ENCODE data around the gene GATM.

The GATM gene

DNA sequence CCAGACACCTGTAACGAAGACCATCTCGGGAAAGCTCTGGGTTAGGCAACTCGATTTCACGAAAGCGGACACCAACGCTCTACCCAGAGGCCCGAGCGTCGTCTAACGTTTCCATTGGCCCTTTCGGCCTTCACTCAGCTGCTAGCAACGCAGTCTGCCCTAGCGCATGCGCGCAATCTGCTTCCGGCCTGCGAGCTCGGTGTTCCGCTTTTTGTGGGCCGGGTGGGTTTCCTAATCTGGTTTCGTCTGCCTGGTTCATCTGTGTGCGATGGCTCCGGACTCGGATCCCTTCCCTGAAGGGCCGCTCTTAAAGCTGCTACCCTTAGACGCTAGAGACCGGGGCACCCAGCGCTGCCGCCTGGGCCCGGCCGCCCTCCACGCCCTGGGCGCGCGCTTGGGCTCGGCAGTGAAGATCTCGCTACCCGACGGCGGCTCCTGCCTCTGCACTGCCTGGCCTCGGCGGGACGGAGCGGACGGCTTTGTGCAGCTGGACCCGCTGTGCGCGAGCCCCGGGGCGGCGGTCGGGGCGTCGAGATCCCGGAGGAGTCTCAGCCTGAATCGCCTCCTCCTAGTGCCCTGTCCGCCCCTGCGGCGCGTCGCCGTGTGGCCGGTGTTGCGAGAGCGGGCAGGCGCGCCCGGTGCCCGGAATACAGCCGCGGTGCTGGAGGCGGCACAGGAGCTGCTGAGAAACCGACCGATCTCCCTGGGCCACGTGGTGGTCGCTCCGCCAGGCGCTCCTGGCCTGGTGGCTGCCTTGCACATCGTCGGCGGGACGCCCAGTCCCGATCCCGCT is 24.0 kb upstream of the GATM start:
- peak overlapping the region; percentile 74 for H3K27ac ChIP-seq (ENCODE audit: low read depth, low read length)
- under 1% methylated on average over 84 of the region's 84 CpGs for WGBS
- H3K4me3 ChIP-seq (ENCODE audit: low read length): peak overlapping the region; percentile 87
- H3K4me1 ChIP-seq (ENCODE audit: insufficient read depth, low read length): peaks cover 12% of the 10 kb centered on the region; the same call in 1 of the 2 replicates
- H3K27me3 ChIP-seq (ENCODE audit: insufficient read depth, low read length): no peaks in the 10 kb centered on the region
- no peaks in the 10 kb centered on the region for H3K9me3 ChIP-seq (ENCODE audit: insufficient read depth, low read depth, low read length)
- peak overlapping the region; percentile 91 for H3K9ac ChIP-seq (ENCODE audit: low read depth, low read length)
- peaks cover 27% of the 10 kb centered on the region for H3K36me3 ChIP-seq (ENCODE audit: insufficient read depth, low read length)

DNA sequence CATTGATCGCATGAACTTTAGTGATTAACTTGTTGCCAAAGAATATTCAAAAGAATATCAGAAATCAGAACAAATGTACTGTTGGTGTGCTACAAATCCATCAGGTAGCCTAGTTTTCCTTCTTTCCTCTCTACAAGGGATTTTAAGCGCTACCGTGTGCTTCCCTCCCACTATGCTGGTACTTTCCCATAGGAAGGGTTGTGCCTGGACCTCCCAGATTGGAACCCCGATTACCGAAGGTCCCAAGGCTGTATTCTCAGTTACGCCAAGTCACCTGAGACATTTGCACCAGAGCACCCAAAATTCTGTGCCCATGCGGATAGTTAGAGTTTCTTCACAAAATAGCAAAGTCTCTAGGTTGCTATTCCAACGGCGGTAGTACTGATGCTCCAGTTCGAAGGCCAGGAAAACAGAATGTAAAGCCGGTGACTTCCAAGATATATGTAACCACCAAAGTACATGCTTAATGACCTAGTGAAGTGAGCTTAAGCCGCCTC is 23.4 kb upstream of the GATM start:
- peaks cover 12% of the 10 kb centered on the region; the same call in 1 of the 2 replicates for H3K4me1 ChIP-seq (ENCODE audit: insufficient read depth, low read length)
- no peaks in the 10 kb centered on the region for H3K27me3 ChIP-seq (ENCODE audit: insufficient read depth, low read length)
- H3K4me3 ChIP-seq (ENCODE audit: low read length): peak overlapping the region; percentile 87
- peak overlapping the region; percentile 49; the same call in 1 of the 2 replicates for H3K27ac ChIP-seq (ENCODE audit: low read depth, low read length)
- peaks cover 20% of the 10 kb centered on the region for H3K36me3 ChIP-seq (ENCODE audit: insufficient read depth, low read length)
- 5% methylated on average over 12 of the region's 12 CpGs for WGBS
- no peaks in the 10 kb centered on the region for H3K9me3 ChIP-seq (ENCODE audit: insufficient read depth, low read depth, low read length)
- peak overlapping the region; percentile 71 for H3K9ac ChIP-seq (ENCODE audit: low read depth, low read length)

DNA sequence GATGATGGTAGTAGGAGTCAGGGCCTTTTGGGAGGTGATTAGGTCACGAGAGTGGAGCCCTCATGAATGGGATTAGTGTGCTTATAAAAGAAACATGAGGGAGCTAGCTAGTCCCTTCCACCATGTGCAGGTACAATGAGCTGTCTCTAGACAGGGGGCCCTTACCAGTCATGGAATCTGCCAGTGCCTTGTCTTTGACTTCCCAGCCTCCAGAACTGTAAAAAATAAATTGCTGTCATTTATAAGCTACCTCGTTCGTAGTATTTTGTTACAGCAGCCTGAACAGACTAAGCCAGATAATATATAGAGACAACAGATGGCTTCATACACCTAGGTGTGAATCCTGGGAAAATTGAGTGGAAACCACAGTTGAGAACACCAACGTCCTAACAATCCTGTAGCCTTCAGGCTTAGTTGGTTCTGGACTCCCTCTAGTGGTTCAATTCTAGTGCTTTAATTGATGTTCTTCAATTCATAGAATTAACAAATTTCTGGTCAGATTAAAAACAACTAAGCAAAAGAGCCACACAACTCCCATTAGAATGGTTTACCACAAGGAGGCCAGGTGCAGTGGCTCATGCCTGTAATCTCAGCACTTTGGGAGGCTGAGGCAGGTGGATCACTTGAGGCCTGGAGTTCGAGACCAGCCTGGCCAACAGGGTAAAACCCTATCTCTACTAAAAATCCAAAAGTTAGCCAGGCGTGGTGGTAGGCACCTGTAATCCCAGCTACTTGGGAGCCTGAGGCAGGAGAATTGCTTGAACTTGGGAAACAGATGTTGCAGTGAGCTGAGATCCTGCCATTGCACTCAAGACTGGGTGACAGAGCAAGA is 21.3 kb upstream of the GATM start:
- H3K36me3 ChIP-seq (ENCODE audit: insufficient read depth, low read length): no peaks in the 10 kb centered on the region
- H3K9me3 ChIP-seq (ENCODE audit: insufficient read depth, low read depth, low read length): no peaks in the 10 kb centered on the region
- H3K4me1 ChIP-seq (ENCODE audit: insufficient read depth, low read length): peaks cover 12% of the 10 kb centered on the region; the same call in 1 of the 2 replicates
- peaks cover 13% of the 10 kb centered on the region; the same call in 1 of the 2 replicates for H3K27me3 ChIP-seq (ENCODE audit: insufficient read depth, low read length)
- no peak overlapping the region for H3K4me3 ChIP-seq (ENCODE audit: low read length)
- 66% methylated on average over 5 of the region's 6 CpGs for WGBS
- no peak overlapping the region for H3K9ac ChIP-seq (ENCODE audit: low read depth, low read length)
- no peak overlapping the region for H3K27ac ChIP-seq (ENCODE audit: low read depth, low read length)

DNA sequence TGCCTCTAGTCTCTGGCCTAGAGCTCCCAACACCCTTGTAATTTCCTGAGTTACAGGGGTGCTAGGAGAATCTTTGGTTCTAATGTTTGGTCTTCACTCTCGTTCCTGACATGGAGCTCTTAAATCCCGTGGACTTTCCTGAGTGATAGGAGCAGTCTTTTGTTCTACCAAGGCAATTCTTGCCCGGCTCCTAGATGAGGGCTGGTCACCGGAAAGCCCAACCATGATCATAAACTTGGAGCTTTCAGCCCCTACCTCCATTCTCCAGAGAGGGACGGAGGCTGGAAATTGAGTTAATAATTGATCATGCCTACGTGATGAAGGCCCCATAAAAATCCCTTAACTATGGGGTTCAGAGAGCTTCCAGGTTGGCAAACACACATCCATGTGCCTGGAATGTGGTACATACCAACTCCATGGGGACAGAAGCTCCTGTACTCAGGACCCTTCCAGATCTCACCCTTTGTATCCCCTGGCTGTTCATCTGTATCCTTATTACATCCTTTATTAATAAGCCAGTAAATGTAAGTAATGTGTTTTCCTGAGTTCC is 18.8 kb upstream of the GATM start:
- Histone ChIP-seq H3K4me1 (ENCODE audit: insufficient read depth, low read length) (0 out of 2 replicates have a peak, but pooled peaks cover 4% of the 10 kb centered on the region), H3K36me3 (ENCODE audit: insufficient read depth, low read length) (no peaks in the 10 kb centered on the region), H3K27ac (ENCODE audit: low read depth, low read length) (no peak overlapping the region), H3K27me3 (ENCODE audit: insufficient read depth, low read length) (peaks cover 16% of the 10 kb centered on the region; the same call in 1 of the 2 replicates), H3K4me3 (ENCODE audit: low read length) (no peak overlapping the region), H3K9ac (ENCODE audit: low read depth, low read length) (no peak overlapping the region), H3K9me3 (ENCODE audit: insufficient read depth, low read depth, low read length) (no peaks in the 10 kb centered on the region)
- 91% methylated on average over 6 of the region's 6 CpGs for WGBS

DNA sequence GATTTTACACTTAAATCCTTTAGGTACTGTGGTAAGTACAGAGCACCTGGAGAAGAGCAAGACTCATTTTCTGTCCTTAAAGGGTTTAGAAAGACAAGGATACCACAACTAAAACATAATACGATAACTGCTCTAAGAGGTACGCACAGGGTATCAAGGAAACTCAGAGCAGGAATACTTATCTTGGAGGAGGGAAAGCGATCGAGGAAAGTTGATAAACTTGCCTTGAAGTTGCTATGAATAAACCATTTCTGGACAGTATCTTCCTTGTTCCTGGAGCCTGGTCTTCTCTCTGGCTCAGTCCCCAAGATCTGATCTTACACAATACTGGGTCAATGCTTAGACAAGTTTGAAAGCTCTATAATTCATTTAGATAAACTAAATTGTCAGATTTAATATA is 17.6 kb upstream of the GATM start:
- Histone ChIP-seq H3K9me3 (ENCODE audit: insufficient read depth, low read depth, low read length) (no peaks in the 10 kb centered on the region), H3K4me3 (ENCODE audit: low read length) (no peak overlapping the region), H3K9ac (ENCODE audit: low read depth, low read length) (no peak overlapping the region), H3K4me1 (ENCODE audit: insufficient read depth, low read length) (0 out of 2 replicates have a peak, but pooled peaks cover 1% of the 10 kb centered on the region), H3K27ac (ENCODE audit: low read depth, low read length) (no peak overlapping the region), H3K36me3 (ENCODE audit: insufficient read depth, low read length) (no peaks in the 10 kb centered on the region), H3K27me3 (ENCODE audit: insufficient read depth, low read length) (peaks cover 26% of the 10 kb centered on the region)
- WGBS: 96% methylated on average over 4 of the region's 4 CpGs

DNA sequence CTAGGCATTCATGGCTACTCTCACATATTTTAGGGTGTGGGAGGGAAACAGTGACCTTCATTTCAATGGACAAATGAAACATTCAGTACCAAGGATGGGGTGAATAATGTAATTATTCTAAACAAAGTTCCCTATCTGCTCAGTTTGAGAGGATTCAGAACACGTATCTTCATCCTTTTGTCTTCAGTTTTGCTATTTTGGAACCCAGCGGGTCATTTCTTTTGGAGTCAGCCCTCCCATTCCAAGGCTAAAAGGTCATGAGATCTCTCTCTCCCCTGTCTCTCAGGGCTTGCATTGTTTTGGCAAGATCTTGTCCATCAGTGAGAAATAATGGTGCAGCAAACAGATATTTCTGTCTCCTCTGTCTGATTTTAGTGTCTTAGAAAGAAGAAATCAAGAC is 16.3 kb upstream of the GATM start:
- H3K4me3 ChIP-seq (ENCODE audit: low read length): no peak overlapping the region
- H3K4me1 ChIP-seq (ENCODE audit: insufficient read depth, low read length): no peaks in the 10 kb centered on the region
- H3K27ac ChIP-seq (ENCODE audit: low read depth, low read length): no peak overlapping the region
- H3K9me3 ChIP-seq (ENCODE audit: insufficient read depth, low read depth, low read length): no peaks in the 10 kb centered on the region
- WGBS: 74% methylated on average over 2 of the region's 2 CpGs
- H3K9ac ChIP-seq (ENCODE audit: low read depth, low read length): no peak overlapping the region
- no peaks in the 10 kb centered on the region for H3K36me3 ChIP-seq (ENCODE audit: insufficient read depth, low read length)
- H3K27me3 ChIP-seq (ENCODE audit: insufficient read depth, low read length): peaks cover 29% of the 10 kb centered on the region

DNA sequence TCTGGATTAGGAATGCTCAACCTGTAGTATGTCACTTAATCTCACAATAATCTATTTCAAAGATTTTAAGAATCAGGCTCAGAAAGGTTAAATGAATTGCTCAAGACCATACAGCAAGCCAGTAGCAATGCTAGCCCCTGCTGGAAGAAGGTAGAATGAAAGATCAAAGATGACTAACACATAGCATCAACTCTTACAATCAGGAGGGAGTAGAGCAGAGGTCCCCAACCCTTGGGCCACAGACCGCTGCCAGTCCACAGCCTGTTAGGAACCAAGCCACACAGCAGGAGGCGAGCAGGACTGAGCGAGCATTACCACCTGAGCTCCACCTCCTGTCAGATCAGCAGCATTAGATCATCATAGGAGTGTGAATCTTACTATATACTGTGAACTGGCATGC is 15.5 kb upstream of the GATM start:
- H3K4me3 ChIP-seq (ENCODE audit: low read length): no peak overlapping the region
- no peaks in the 10 kb centered on the region for H3K9me3 ChIP-seq (ENCODE audit: insufficient read depth, low read depth, low read length)
- no peaks in the 10 kb centered on the region for H3K36me3 ChIP-seq (ENCODE audit: insufficient read depth, low read length)
- no peak overlapping the region for H3K9ac ChIP-seq (ENCODE audit: low read depth, low read length)
- H3K27ac ChIP-seq (ENCODE audit: low read depth, low read length): no peak overlapping the region
- 44% methylated on average over 3 of the region's 3 CpGs for WGBS
- peaks cover 29% of the 10 kb centered on the region for H3K27me3 ChIP-seq (ENCODE audit: insufficient read depth, low read length)
- no peaks in the 10 kb centered on the region for H3K4me1 ChIP-seq (ENCODE audit: insufficient read depth, low read length)

DNA sequence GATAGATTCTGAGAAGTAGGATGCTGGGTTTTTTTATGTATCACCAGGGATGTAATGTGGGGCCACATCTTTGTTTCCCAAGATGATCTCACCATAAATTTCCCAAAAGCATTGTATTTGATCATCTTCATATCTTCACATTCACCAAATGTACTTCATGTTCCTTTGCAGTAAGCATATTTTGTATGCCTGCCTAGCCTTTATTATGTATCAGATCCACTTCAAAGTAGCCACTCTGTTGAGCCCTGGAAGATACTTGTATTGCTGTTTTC is 14.2 kb upstream of the GATM start:
- H3K9me3 ChIP-seq (ENCODE audit: insufficient read depth, low read depth, low read length): no peaks in the 10 kb centered on the region
- H3K36me3 ChIP-seq (ENCODE audit: insufficient read depth, low read length): no peaks in the 10 kb centered on the region
- H3K9ac ChIP-seq (ENCODE audit: low read depth, low read length): no peak overlapping the region
- no peak overlapping the region for H3K27ac ChIP-seq (ENCODE audit: low read depth, low read length)
- no peaks in the 10 kb centered on the region for H3K4me1 ChIP-seq (ENCODE audit: insufficient read depth, low read length)
- peaks cover 36% of the 10 kb centered on the region for H3K27me3 ChIP-seq (ENCODE audit: insufficient read depth, low read length)
- no peak overlapping the region for H3K4me3 ChIP-seq (ENCODE audit: low read length)

DNA sequence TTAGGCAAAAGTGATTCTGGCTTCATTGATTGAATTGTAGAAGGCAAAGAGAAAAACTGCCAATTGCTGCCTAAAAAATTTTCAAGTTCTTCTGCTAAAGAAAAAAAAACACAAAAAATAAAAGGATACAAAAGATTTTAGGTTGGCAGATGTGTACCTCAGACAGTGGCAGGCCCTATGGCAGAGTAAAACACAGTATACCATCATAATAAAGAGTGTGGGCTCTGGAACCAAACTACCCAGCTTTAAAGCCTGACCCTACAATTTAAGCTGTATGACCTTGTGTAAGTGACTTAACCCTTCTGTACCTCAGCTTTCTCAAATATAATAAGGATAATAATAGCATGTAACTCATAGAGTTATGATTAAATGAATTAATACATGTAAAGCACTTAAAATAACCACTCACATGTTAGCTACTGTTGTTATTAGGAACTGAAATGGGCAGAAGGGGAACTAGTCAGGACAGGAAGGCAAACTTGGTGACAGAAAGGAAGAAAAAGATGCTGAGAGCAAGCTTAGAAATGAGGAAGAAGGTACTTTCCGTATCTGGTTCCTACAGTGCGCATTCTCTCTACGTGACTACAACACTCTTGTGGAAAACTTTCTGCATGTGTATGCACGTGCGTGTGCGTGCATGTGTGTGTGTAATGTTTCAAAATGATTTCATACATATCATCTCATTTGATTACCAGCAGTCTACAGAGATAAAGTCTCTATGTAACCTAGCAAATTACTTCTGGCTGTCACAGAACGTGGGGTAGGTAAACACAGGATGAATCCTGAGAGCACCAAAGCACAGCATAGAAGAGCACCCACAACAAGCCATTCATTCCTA is 13.6 kb upstream of the GATM start:
- Histone ChIP-seq H3K9me3 (ENCODE audit: insufficient read depth, low read depth, low read length) (no peaks in the 10 kb centered on the region), H3K27me3 (ENCODE audit: insufficient read depth, low read length) (peaks cover 41% of the 10 kb centered on the region), H3K9ac (ENCODE audit: low read depth, low read length) (no peak overlapping the region), H3K27ac (ENCODE audit: low read depth, low read length) (no peak overlapping the region), H3K4me3 (ENCODE audit: low read length) (no peak overlapping the region), H3K36me3 (ENCODE audit: insufficient read depth, low read length) (no peaks in the 10 kb centered on the region), H3K4me1 (ENCODE audit: insufficient read depth, low read length) (no peaks in the 10 kb centered on the region)
- WGBS: 91% methylated on average over 4 of the region's 7 CpGs

DNA sequence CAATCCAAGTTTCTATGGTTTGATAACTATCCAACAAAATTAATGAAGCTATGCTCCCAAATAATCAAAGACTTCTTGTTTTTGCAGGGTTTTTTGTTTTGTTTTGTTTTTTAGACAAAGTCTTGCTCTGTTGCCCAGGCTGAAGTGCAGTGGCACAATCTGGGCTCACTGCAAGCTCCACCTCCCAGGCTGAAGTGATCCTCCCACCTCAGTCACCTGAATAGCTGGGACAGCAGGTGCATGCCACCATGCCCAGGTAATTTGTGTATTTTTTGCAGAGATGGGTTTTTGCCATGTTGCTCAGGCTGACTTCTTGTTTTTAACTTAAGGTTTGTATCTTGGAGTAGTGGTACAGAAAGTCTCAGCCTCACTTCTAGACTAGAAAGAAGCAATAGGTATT is 11.0 kb upstream of the GATM start:
- Histone ChIP-seq H3K4me1 (ENCODE audit: insufficient read depth, low read length) (no peaks in the 10 kb centered on the region), H3K4me3 (ENCODE audit: low read length) (no peak overlapping the region), H3K27me3 (ENCODE audit: insufficient read depth, low read length) (peaks cover 42% of the 10 kb centered on the region), H3K9ac (ENCODE audit: low read depth, low read length) (no peak overlapping the region), H3K36me3 (ENCODE audit: insufficient read depth, low read length) (no peaks in the 10 kb centered on the region), H3K27ac (ENCODE audit: low read depth, low read length) (no peak overlapping the region), H3K9me3 (ENCODE audit: insufficient read depth, low read depth, low read length) (no peaks in the 10 kb centered on the region)
